ENCODE data around the gene PANK1.

GRCh38 chr10:89589101-89589720 is 55.8 kb downstream of the PANK1 start:
- no peak for TF ChIP-seq MYC (IDR thresholded peaks at IDR 0.05; ENCODE audit: low read depth, low read length)
- no peak for TF ChIP-seq MYC (CRISPR knock-in tag; IDR thresholded peaks at IDR 0.05; ENCODE audit: borderline replicate concordance, low read depth)
- TF ChIP-seq CEBPB (tag; IDR thresholded peaks at IDR 0.05), result no peak
